Mononuclear cell (primary cell): ENCODE results near the gene SLC3A2. TPM values are rescaled to one million over a fixed set of nuclear protein-coding genes. Genes with fewer than 3 reads are reported as not detected.

Experiments
- total RNA-seq: library from RNA; depleted of rRNA; stranded (reverse); fragments of >200 nt; gene quantifications from one replicate; pipeline ENCODE4 v1.2.3, GENCODE V29; 2012

Gene SLC3A2
- total RNA-seq, 1 donor, result 125 TPM

Other genes with a start within 250 kb of the SLC3A2 start
- 50.1 TPM for gene GANAB, start 234.3 kb upstream of the SLC3A2 start, total RNA-seq
- gene INTS5, start 227.6 kb upstream of the SLC3A2 start, total RNA-seq, result 12.4 TPM
- 4.9 TPM for gene C11orf98, start 215.7 kb upstream of the SLC3A2 start, total RNA-seq
- gene CSKMT, start 215.6 kb upstream of the SLC3A2 start, total RNA-seq, result 58.0 TPM
- gene UQCC3, start 209.2 kb upstream of the SLC3A2 start, total RNA-seq, result 1.3 TPM
- 5.9 TPM for gene LBHD1, start 208.6 kb upstream of the SLC3A2 start, total RNA-seq
- 136 TPM for gene UBXN1, start 201.8 kb upstream of the SLC3A2 start, total RNA-seq
- gene LRRN4CL, start 191.4 kb upstream of the SLC3A2 start, total RNA-seq, result not detected
- gene BSCL2, start 173.5 kb upstream of the SLC3A2 start, total RNA-seq, result 14.9 TPM
- gene GNG3, start 173.2 kb upstream of the SLC3A2 start, total RNA-seq, result not detected
- 13.3 TPM for gene HNRNPUL2, start 153.4 kb upstream of the SLC3A2 start, total RNA-seq
- 7.5 TPM for gene TTC9C, start 152.4 kb upstream of the SLC3A2 start, total RNA-seq
- gene ZBTB3, start 126.7 kb upstream of the SLC3A2 start, total RNA-seq, result 5.7 TPM
- gene POLR2G, start 119.3 kb upstream of the SLC3A2 start, total RNA-seq, result 32.0 TPM
- 7.3 TPM for gene TAF6L, start 109.5 kb upstream of the SLC3A2 start, total RNA-seq
- gene TMEM179B, start 93.5 kb upstream of the SLC3A2 start, total RNA-seq, result 25.8 TPM
- 8.5 TPM for gene TMEM223, start 88.9 kb upstream of the SLC3A2 start, total RNA-seq
- gene NXF1, start 75.5 kb upstream of the SLC3A2 start, total RNA-seq, result 169 TPM
- gene STX5, start 48.8 kb upstream of the SLC3A2 start, total RNA-seq, result 48.2 TPM
- 2.4 TPM for gene TEX54, start 48.1 kb upstream of the SLC3A2 start, total RNA-seq
- 143 TPM for gene WDR74, start 41.3 kb upstream of the SLC3A2 start, total RNA-seq
- not detected for gene CHRM1, start 40.5 kb downstream of the SLC3A2 start, total RNA-seq
- gene SLC22A6, start 104.1 kb downstream of the SLC3A2 start, total RNA-seq, result not detected
- gene SLC22A8, start 134.9 kb downstream of the SLC3A2 start, total RNA-seq, result not detected